ENCODE measurements around the gene ACBD4.

The ACBD4 gene

GRCh38 chr17:45127207-45127547 is 8.3 kb upstream of the ACBD4 start:
- no peak overlapping the region for H3K4me2 ChIP-seq (ENCODE audit: low read length)
- H3K27me3 ChIP-seq (ENCODE audit: control insufficient read depth, insufficient read depth, low read length), result no peaks in the 10 kb centered on the region
- H3K9me3 ChIP-seq (ENCODE audit: control insufficient read depth, low read length), result no peaks in the 10 kb centered on the region
- H3K79me2 ChIP-seq, result no peaks in the 10 kb centered on the region
- H3K9ac ChIP-seq, result no peak overlapping the region
- no peak for TF ChIP-seq CTCF (IDR thresholded peaks at IDR 0.05)
- no peak overlapping the region for H3K4me3 ChIP-seq (ENCODE audit: low read depth, low read length)
- H3K27ac ChIP-seq, result no peak overlapping the region
- H2AFZ ChIP-seq, result no peak overlapping the region
- H3K4me1 ChIP-seq, result peaks cover 5% of the 10 kb centered on the region
- H3K36me3 ChIP-seq (ENCODE audit: control insufficient read depth, insufficient read depth, low read length), result no peaks in the 10 kb centered on the region

GRCh38 chr17:45127548-45128300 is 7.8 kb upstream of the ACBD4 start:
- no peaks in the 10 kb centered on the region for H3K27me3 ChIP-seq (ENCODE audit: control insufficient read depth, insufficient read depth, low read length)
- H3K9ac ChIP-seq, result no peak overlapping the region
- no peak overlapping the region for H3K4me2 ChIP-seq (ENCODE audit: low read length)
- H3K9me3 ChIP-seq (ENCODE audit: control insufficient read depth, low read length), result no peaks in the 10 kb centered on the region
- no peaks in the 10 kb centered on the region for H3K79me2 ChIP-seq
- H3K4me3 ChIP-seq (ENCODE audit: low read depth, low read length), result no peak overlapping the region
- TF ChIP-seq CTCF (IDR thresholded peaks at IDR 0.05), result no peak
- peaks cover 5% of the 10 kb centered on the region for H3K4me1 ChIP-seq
- no peaks in the 10 kb centered on the region for H3K36me3 ChIP-seq (ENCODE audit: control insufficient read depth, insufficient read depth, low read length)
- H3K27ac ChIP-seq, result no peak overlapping the region
- no peak overlapping the region for H2AFZ ChIP-seq

GRCh38 chr17:45128331-45128730 is 7.2 kb upstream of the ACBD4 start:
- H3K36me3 ChIP-seq (ENCODE audit: control insufficient read depth, insufficient read depth, low read length), result no peaks in the 10 kb centered on the region
- H3K27me3 ChIP-seq (ENCODE audit: control insufficient read depth, insufficient read depth, low read length), result no peaks in the 10 kb centered on the region
- H3K9me3 ChIP-seq (ENCODE audit: control insufficient read depth, low read length), result no peaks in the 10 kb centered on the region
- no peak for TF ChIP-seq CTCF (IDR thresholded peaks at IDR 0.05)
- H3K9ac ChIP-seq, result no peak overlapping the region
- no peak overlapping the region for H2AFZ ChIP-seq
- H3K79me2 ChIP-seq, result no peaks in the 10 kb centered on the region
- no peak overlapping the region for H3K4me2 ChIP-seq (ENCODE audit: low read length)
- H3K4me1 ChIP-seq, result peaks cover 5% of the 10 kb centered on the region
- H3K4me3 ChIP-seq (ENCODE audit: low read depth, low read length), result no peak overlapping the region
- no peak overlapping the region for H3K27ac ChIP-seq

GRCh38 chr17:45128989-45129388 is 6.5 kb upstream of the ACBD4 start:
- Histone ChIP-seq H3K79me2 (no peaks in the 10 kb centered on the region), H3K9ac (no peak overlapping the region), H2AFZ (no peak overlapping the region), H3K36me3 (ENCODE audit: control insufficient read depth, insufficient read depth, low read length) (no peaks in the 10 kb centered on the region), H3K9me3 (ENCODE audit: control insufficient read depth, low read length) (no peaks in the 10 kb centered on the region), H3K27me3 (ENCODE audit: control insufficient read depth, insufficient read depth, low read length) (no peaks in the 10 kb centered on the region), H3K4me1 (peaks cover 5% of the 10 kb centered on the region), H3K4me2 (ENCODE audit: low read length) (no peak overlapping the region), H3K4me3 (ENCODE audit: low read depth, low read length) (no peak overlapping the region), H3K27ac (no peak overlapping the region)
- no peak for TF ChIP-seq CTCF (IDR thresholded peaks at IDR 0.05)

- Histone ChIP-seq H3K9ac (no peak overlapping the region), H2AFZ (peak overlapping the region; percentile 14), H3K4me1 (peaks cover 5% of the 10 kb centered on the region), H3K36me3 (ENCODE audit: control insufficient read depth, insufficient read depth, low read length) (no peaks in the 10 kb centered on the region), H3K9me3 (ENCODE audit: control insufficient read depth, low read length) (no peaks in the 10 kb centered on the region), H3K27me3 (ENCODE audit: control insufficient read depth, insufficient read depth, low read length) (no peaks in the 10 kb centered on the region), H3K4me2 (ENCODE audit: low read length) (no peak overlapping the region), H3K27ac (no peak overlapping the region), H3K79me2 (no peaks in the 10 kb centered on the region), H3K4me3 (ENCODE audit: low read depth, low read length) (no peak overlapping the region)
- no peak for TF ChIP-seq CTCF (IDR thresholded peaks at IDR 0.05)
Observed at GRCh38 chr17:45129426-45129939, 6.0 kb upstream of the ACBD4 start.

All from parathyroid adenoma (tissue), 2 donors.